H1 (cell line): ENCODE data around the gene RIPOR2. TPM values are rescaled to one million over a fixed set of nuclear protein-coding genes. Genes with fewer than 3 reads are reported as not detected.

Source experiments
- CBX8 ChIP-seq: fragments of 300-800, 300-1000 bp; sonication (generic); IDR thresholded peaks from 2 replicates; pipeline ENCODE4 v1.7.1; 2016; ENCODE audit warnings: low read depth, low read length, borderline replicate concordance
- CHD2 ChIP-seq: IDR thresholded peaks from 2 replicates; pipeline ENCODE4 v1.6.1; 2012; ENCODE audit warnings: low read length, improper control_type of control experiment
- CREB1 ChIP-seq: IDR thresholded peaks from 2 replicates; pipeline ENCODE4 v1.6.1; 2012; ENCODE audit warnings: inconsistent platforms
- HDAC6 ChIP-seq: IDR thresholded peaks from one replicate; pipeline ENCODE4 v1.7.1; 2012; ENCODE audit warnings: low read depth, mild to moderate bottlenecking, inconsistent platforms, low read length, moderate library complexity
- JUND ChIP-seq: IDR thresholded peaks from 2 replicates; pipeline ENCODE4 v1.6.1; 2011; ENCODE audit warnings: mild to moderate bottlenecking, improper control_type of control experiment, low read length
- KDM1A ChIP-seq: fragments of 200-600, 300-600 bp; sonication (generic); IDR thresholded peaks from 2 replicates; pipeline ENCODE4 v1.7.1; 2016; ENCODE audit warnings: mild to moderate bottlenecking, low read length, borderline replicate concordance
- PHF8 ChIP-seq: fragments of 200-600 bp; sonication (generic); conservative IDR thresholded peaks from 2 replicates; pipeline ENCODE4 v1.7.1; 2012; ENCODE audit warnings: low read depth, mild to moderate bottlenecking, inconsistent platforms, low read length, moderate library complexity
- RBBP5 ChIP-seq: IDR thresholded peaks from 2 replicates; pipeline ENCODE4 v1.7.1; 2012; ENCODE audit warnings: low read depth, mild to moderate bottlenecking, inconsistent platforms, low read length, moderate library complexity, borderline replicate concordance
- SP2 ChIP-seq: IDR thresholded peaks from 2 replicates; pipeline ENCODE4 v1.6.1; 2012; ENCODE audit warnings: mild to moderate bottlenecking, low read length, inconsistent platforms
- polyA plus RNA-seq, 7 experiments: library from polyadenylated mRNA; depleted of rRNA in 3 of 7; stranded (reverse) in 5 of 7; unstranded in 2 of 7; fragments of >200 nt in 5 of 7; fragments of 200-250 nt in 2 of 7; gene quantifications; 1 replicate in 5 of 7; 2 replicates in 1 of 7; 4 replicates in 1 of 7; pipeline versions ENCODE4 v1.2.1 to v1.2.3, GENCODE V29; 2011 to 2013; ENCODE audit warnings: missing spikeins in 2 of 7, mixed read lengths in 2 of 7
- total RNA-seq: library from RNA; stranded (reverse); fragmentation: NEBNext Ultra II Directional; extraction: Animal tissue kit (Norgen Biotek cat#: 25700); gene quantifications from 2 replicates; pipeline ENCODE4 v1.2.1, GENCODE V29; 2021
- TF ChIP-seq, protein P1 (sequence below): IDR thresholded peaks from 2 replicates; pipeline ENCODE4 v1.6.1; 2011; ENCODE audit warnings: low read depth, mild to moderate bottlenecking, low read length; ENCODE audit not compliant: insufficient read depth
- TF ChIP-seq, protein P2 (sequence below): fragments of 300-600 bp; sonication (generic); IDR thresholded peaks from 2 replicates; pipeline ENCODE4 v1.7.1; 2012; ENCODE audit warnings: low read length, moderate library complexity, mild to moderate bottlenecking, inconsistent platforms; ENCODE audit not compliant: insufficient replicate concordance

RIPOR2 gene
- total and polyA plus RNA-seq, 2 of the 8 experiments (the other 6 are each of a cell fraction or from before 2014, with no cell fraction given): 16.7 to 45.6 TPM

DNA sequence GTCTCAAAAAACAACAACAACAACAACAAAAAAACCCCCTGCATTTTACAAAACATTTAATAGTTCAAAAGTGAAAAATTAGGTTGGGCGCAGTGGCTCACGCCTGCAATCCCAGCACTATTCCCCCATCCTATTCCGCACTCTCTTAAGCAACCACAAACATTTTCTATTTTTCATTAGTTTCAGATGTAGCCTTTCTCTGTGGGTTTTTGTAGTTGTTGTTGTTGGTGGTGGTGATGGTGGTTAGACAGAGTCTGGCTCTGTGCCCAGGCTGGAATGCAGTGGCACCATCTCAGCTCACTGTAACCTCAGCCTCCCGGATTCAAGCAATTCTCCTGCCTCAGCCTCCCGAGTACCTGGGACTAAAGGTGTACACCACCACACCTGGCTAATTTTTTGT, 167.4 kb downstream of the RIPOR2 start (continued):
- no peak for TF ChIP-seq CBX8
- TF ChIP-seq KDM1A: no peak
- no peak for TF ChIP-seq PHF8
- TF ChIP-seq, protein P1, sequence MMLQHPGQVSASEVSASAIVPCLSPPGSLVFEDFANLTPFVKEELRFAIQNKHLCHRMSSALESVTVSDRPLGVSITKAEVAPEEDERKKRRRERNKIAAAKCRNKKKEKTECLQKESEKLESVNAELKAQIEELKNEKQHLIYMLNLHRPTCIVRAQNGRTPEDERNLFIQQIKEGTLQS: no peak
- no peak for TF ChIP-seq JUND
- no peak for TF ChIP-seq HDAC6
- TF ChIP-seq SP2: no peak
- no peak for TF ChIP-seq CREB1
- TF ChIP-seq, protein P2, sequence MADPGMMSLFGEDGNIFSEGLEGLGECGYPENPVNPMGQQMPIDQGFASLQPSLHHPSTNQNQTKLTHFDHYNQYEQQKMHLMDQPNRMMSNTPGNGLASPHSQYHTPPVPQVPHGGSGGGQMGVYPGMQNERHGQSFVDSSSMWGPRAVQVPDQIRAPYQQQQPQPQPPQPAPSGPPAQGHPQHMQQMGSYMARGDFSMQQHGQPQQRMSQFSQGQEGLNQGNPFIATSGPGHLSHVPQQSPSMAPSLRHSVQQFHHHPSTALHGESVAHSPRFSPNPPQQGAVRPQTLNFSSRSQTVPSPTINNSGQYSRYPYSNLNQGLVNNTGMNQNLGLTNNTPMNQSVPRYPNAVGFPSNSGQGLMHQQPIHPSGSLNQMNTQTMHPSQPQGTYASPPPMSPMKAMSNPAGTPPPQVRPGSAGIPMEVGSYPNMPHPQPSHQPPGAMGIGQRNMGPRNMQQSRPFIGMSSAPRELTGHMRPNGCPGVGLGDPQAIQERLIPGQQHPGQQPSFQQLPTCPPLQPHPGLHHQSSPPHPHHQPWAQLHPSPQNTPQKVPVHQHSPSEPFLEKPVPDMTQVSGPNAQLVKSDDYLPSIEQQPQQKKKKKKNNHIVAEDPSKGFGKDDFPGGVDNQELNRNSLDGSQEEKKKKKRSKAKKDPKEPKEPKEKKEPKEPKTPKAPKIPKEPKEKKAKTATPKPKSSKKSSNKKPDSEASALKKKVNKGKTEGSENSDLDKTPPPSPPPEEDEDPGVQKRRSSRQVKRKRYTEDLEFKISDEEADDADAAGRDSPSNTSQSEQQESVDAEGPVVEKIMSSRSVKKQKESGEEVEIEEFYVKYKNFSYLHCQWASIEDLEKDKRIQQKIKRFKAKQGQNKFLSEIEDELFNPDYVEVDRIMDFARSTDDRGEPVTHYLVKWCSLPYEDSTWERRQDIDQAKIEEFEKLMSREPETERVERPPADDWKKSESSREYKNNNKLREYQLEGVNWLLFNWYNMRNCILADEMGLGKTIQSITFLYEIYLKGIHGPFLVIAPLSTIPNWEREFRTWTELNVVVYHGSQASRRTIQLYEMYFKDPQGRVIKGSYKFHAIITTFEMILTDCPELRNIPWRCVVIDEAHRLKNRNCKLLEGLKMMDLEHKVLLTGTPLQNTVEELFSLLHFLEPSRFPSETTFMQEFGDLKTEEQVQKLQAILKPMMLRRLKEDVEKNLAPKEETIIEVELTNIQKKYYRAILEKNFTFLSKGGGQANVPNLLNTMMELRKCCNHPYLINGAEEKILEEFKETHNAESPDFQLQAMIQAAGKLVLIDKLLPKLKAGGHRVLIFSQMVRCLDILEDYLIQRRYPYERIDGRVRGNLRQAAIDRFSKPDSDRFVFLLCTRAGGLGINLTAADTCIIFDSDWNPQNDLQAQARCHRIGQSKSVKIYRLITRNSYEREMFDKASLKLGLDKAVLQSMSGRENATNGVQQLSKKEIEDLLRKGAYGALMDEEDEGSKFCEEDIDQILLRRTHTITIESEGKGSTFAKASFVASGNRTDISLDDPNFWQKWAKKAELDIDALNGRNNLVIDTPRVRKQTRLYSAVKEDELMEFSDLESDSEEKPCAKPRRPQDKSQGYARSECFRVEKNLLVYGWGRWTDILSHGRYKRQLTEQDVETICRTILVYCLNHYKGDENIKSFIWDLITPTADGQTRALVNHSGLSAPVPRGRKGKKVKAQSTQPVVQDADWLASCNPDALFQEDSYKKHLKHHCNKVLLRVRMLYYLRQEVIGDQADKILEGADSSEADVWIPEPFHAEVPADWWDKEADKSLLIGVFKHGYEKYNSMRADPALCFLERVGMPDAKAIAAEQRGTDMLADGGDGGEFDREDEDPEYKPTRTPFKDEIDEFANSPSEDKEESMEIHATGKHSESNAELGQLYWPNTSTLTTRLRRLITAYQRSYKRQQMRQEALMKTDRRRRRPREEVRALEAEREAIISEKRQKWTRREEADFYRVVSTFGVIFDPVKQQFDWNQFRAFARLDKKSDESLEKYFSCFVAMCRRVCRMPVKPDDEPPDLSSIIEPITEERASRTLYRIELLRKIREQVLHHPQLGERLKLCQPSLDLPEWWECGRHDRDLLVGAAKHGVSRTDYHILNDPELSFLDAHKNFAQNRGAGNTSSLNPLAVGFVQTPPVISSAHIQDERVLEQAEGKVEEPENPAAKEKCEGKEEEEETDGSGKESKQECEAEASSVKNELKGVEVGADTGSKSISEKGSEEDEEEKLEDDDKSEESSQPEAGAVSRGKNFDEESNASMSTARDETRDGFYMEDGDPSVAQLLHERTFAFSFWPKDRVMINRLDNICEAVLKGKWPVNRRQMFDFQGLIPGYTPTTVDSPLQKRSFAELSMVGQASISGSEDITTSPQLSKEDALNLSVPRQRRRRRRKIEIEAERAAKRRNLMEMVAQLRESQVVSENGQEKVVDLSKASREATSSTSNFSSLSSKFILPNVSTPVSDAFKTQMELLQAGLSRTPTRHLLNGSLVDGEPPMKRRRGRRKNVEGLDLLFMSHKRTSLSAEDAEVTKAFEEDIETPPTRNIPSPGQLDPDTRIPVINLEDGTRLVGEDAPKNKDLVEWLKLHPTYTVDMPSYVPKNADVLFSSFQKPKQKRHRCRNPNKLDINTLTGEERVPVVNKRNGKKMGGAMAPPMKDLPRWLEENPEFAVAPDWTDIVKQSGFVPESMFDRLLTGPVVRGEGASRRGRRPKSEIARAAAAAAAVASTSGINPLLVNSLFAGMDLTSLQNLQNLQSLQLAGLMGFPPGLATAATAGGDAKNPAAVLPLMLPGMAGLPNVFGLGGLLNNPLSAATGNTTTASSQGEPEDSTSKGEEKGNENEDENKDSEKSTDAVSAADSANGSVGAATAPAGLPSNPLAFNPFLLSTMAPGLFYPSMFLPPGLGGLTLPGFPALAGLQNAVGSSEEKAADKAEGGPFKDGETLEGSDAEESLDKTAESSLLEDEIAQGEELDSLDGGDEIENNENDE: no peak
- no peak for TF ChIP-seq RBBP5
- TF ChIP-seq CHD2: no peak
